H1 (cell line): Measurements from ENCODE around the gene NEK3.
"Not testable (repeated sequence)": the region's sequence is repeated elsewhere in the genome, so short reads cannot be mapped to it uniquely, and the experiment has no call there.

Source experiments
- CBX5 ChIP-seq: fragments of 300-800, 300-1000 bp; sonication (generic); IDR thresholded peaks from 2 replicates; pipeline ENCODE4 v1.7.1; 2016; ENCODE audit warnings: antibody characterized with exemption, low read length, low read depth
- CTCF ChIP-seq, 3 experiments: IDR thresholded peaks; 1 replicate in 2 of 3; 2 replicates in 1 of 3; pipeline versions ENCODE4 v1.5.1 to v1.6.1; 2011; ENCODE audit warnings: low read length in 3 of 3, mild to moderate bottlenecking in 3 of 3, inconsistent platforms in 2 of 3, low read depth in 1 of 3, moderate library complexity in 1 of 3; ENCODE audit not compliant: insufficient read depth in 1 of 3; ENCODE audit errors: control extremely low read depth in 1 of 3
- EZH2 ChIP-seq: fragments of 200-600 bp; sonication (generic); IDR thresholded peaks from 2 replicates; pipeline ENCODE4 v1.7.1; 2012; ENCODE audit warnings: low read depth, mild to moderate bottlenecking, moderate library complexity, low read length, inconsistent platforms; ENCODE audit not compliant: severe bottlenecking
- GABPA ChIP-seq: IDR thresholded peaks from 2 replicates; pipeline ENCODE4 v1.6.1; 2011; ENCODE audit warnings: mild to moderate bottlenecking, low read length, moderate library complexity, borderline replicate concordance; ENCODE audit not compliant: insufficient read depth
- POLR2A ChIP-seq, 2 experiments: IDR thresholded peaks; 1 replicate in 1 of 2; 2 replicates in 1 of 2; pipeline ENCODE4 v1.6.1; 2011; ENCODE audit warnings: low read depth in 2 of 2, low read length in 2 of 2, mild to moderate bottlenecking in 2 of 2; ENCODE audit errors: control extremely low read depth in 1 of 2
- RAD21 ChIP-seq, 2 experiments: IDR thresholded peaks in 1 of 2; conservative IDR thresholded peaks in 1 of 2; 2 replicates each; pipeline ENCODE4 v1.6.1; 2011; ENCODE audit warnings: low read depth in 2 of 2, low read length in 2 of 2, improper control_type of control experiment in 1 of 2, inconsistent platforms in 1 of 2, mild to moderate bottlenecking in 1 of 2, moderate library complexity in 1 of 2
- RNF2 ChIP-seq: fragments of 200-900, 300-1000 bp; sonication (generic); IDR thresholded peaks from 2 replicates; pipeline ENCODE4 v1.7.1; 2016; ENCODE audit warnings: borderline replicate concordance, low read depth, mild to moderate bottlenecking, antibody characterized with exemption, low read length; ENCODE audit not compliant: poor library complexity, severe bottlenecking; ENCODE audit errors: missing control alignments
- SIX5 ChIP-seq: IDR thresholded peaks from 2 replicates; pipeline ENCODE4 v1.6.1; 2011; ENCODE audit warnings: mild to moderate bottlenecking, low read depth, low read length
- SP4 ChIP-seq: IDR thresholded peaks from 2 replicates; pipeline ENCODE4 v1.6.1; 2012; ENCODE audit warnings: low read length, inconsistent platforms
- TEAD4 ChIP-seq: IDR thresholded peaks from 2 replicates; pipeline ENCODE4 v1.6.1; 2012; ENCODE audit warnings: low read depth, low read length, inconsistent platforms, mixed read lengths

GRCh38 chr13:52187424-52188187 is 28.2 kb upstream of the NEK3 start:
- not testable (repeated sequence) for TF ChIP-seq CTCF (IDR thresholded peaks at IDR 0.05; ENCODE audit: control extremely low read depth in 1 of 3, insufficient read depth in 1 of 3, low read depth in 1 of 3, low read length in 3 of 3); RAD21 (IDR thresholded peaks at IDR 0.05 in 1 of 2, conservative IDR thresholded peaks at IDR 0.05 in 1 of 2; ENCODE audit: low read depth in 2 of 2, low read length in 2 of 2); GABPA; TEAD4; RNF2; POLR2A (IDR thresholded peaks at IDR 0.05; ENCODE audit: control extremely low read depth in 1 of 2, low read depth in 2 of 2, low read length in 2 of 2); EZH2; SIX5; SP4; CBX5
